Panc1 (cell line): Measurements from ENCODE around the gene HTATSF1. TPM values are rescaled to one million over a fixed set of nuclear protein-coding genes. Genes with fewer than 3 reads are reported as not detected.

Source experiments
- ATAC-seq: fragments of 200-7000 bp; cut with Tn5 transposase; 2 replicates; pipeline ENCODE4 v1.9.1; 2020; ENCODE audit warnings: mild to moderate bottlenecking, moderate library complexity
- BruUV-seq: library from RNA; stranded (reverse); fragments of 400-500 nt; replicated peaks from 2 replicates; lab custom pipeline; 2021; lab: Mats Ljungman, UMichigan
- CTCF ChIA-PET: fragments of 300-600 bp; sonication (Branson Sonifier 250); formaldehyde crosslinking; loops from one replicate; lab custom pipeline; 2022; ENCODE audit warnings: antibody characterized with exemption; lab: Charles Lee
- POLR2A ChIA-PET: fragments of 300-600 bp; sonication (Branson Sonifier 250); formaldehyde crosslinking; loops from one replicate; lab custom pipeline; 2022; ENCODE audit warnings: antibody characterized with exemption; lab: Charles Lee
- DNase-seq: peaks from one replicate; pipeline ENCODE4 v3.0.0-alpha.2; 2010; ENCODE audit warnings: low read depth, low spot score
- H3K27ac ChIP-seq: 2 replicates; pipeline ENCODE4 v1.5.1; 2011; ENCODE audit warnings: mild to moderate bottlenecking, low read length, inconsistent platforms
- H3K27me3 ChIP-seq: fragments of 200-500 bp; sonication (Bioruptor generic); 2 replicates; pipeline ENCODE4 v1.6.0; 2014; ENCODE audit warnings: low read length, inconsistent platforms; ENCODE audit not compliant: control insufficient read depth, insufficient read depth
- H3K36me3 ChIP-seq: fragments of 200-500 bp; sonication (Bioruptor generic); 2 replicates; pipeline ENCODE4 v1.5.1; 2014; ENCODE audit warnings: inconsistent platforms, mild to moderate bottlenecking, low read length, moderate library complexity; ENCODE audit not compliant: control insufficient read depth, insufficient read depth
- H3K4me1 ChIP-seq: 2 replicates; pipeline ENCODE4 v1.5.1; 2011; ENCODE audit warnings: inconsistent platforms, mild to moderate bottlenecking, low read length, moderate library complexity; ENCODE audit not compliant: control insufficient read depth, insufficient read depth
- H3K4me3 ChIP-seq, 2 experiments: 2 replicates each; pipeline ENCODE4 v1.5.1; 2011 to 2012; ENCODE audit warnings: low read depth in 2 of 2, low read length in 2 of 2, mild to moderate bottlenecking in 2 of 2, inconsistent platforms in 1 of 2, moderate library complexity in 1 of 2
- H3K9me3 ChIP-seq: fragments of 200-500 bp; sonication (Bioruptor generic); 2 replicates; pipeline ENCODE4 v1.5.1; 2014; ENCODE audit warnings: low read depth, mild to moderate bottlenecking, inconsistent platforms, low read length, moderate library complexity; ENCODE audit not compliant: control insufficient read depth, insufficient read depth
- CTCF ChIP-seq: fragments of 450-650 bp; IDR thresholded peaks from 2 replicates; pipeline ENCODE4 v1.5.1; 2017; ENCODE audit warnings: mild to moderate bottlenecking
- POLR2AphosphoS5 ChIP-seq: IDR thresholded peaks from 2 replicates; pipeline ENCODE4 v1.6.1; 2012; ENCODE audit warnings: mild to moderate bottlenecking, low read depth, low read length, moderate library complexity
- REST ChIP-seq, 2 experiments: IDR thresholded peaks; 2 replicates each; pipeline ENCODE4 v1.6.1; 2011 to 2012; ENCODE audit warnings: low read depth in 2 of 2, control low read depth in 1 of 2, low read length in 1 of 2, mild to moderate bottlenecking in 1 of 2, moderate library complexity in 1 of 2; ENCODE audit not compliant: insufficient read depth in 1 of 2
- SIN3A ChIP-seq: IDR thresholded peaks from 2 replicates; pipeline ENCODE4 v1.6.1; 2012; ENCODE audit warnings: low read depth, mild to moderate bottlenecking, low read length, moderate library complexity, borderline replicate concordance; ENCODE audit not compliant: insufficient read depth
- TCF7L2 ChIP-seq: IDR thresholded peaks from 2 replicates; pipeline ENCODE4 v1.6.1; 2011; ENCODE audit warnings: mild to moderate bottlenecking, low read depth, low read length, inconsistent platforms
- in situ Hi-C: cut with HindIII; loops from 2 replicates; pipeline ENCODE4 v1.10.0; 2016; ENCODE audit warnings: low sequenced_read_pairs, low pct_unique_long_range_greater_than_20kb
- intact Hi-C: fragments of 100-400 bp; cut with micrococcal nuclease; formaldehyde crosslinking; loops from one replicate; pipeline ENCODE4 v1.10.0; 2022; ENCODE audit not compliant: unreplicated experiment
- total RNA-seq: library from RNA; stranded (reverse); gene quantifications from one replicate; pipeline ENCODE4 v1.2.1, GENCODE V29; 2021; ENCODE audit not compliant: unreplicated experiment

Gene HTATSF1
- total RNA-seq, 1 experiment from 2014 or later = 76.0 TPM

GRCh38 chrX:136549226-136549625 lies 51.8 kb downstream of the HTATSF1 start:
- CTCF ChIA-PET = no interaction called here
- H3K36me3 ChIP-seq = no peaks in the 10 kb centered on the region
- H3K27ac ChIP-seq = no peak overlapping the region
- H3K9me3 ChIP-seq = no peaks in the 10 kb centered on the region
- TF ChIP-seq CTCF = no peak
- in situ Hi-C loops (no loop called here), intact Hi-C loops (no loop called here)
- H3K4me1 ChIP-seq = no peaks in the 10 kb centered on the region
- H3K27me3 ChIP-seq = 0 out of 2 replicates have a peak, but pooled peaks cover 2% of the 10 kb centered on the region
- POLR2A ChIA-PET = no interaction called here
- H3K4me3 ChIP-seq = no peak overlapping the region
- no TSS peak for BruUV-seq
- DNase-seq (no peak), ATAC-seq (no peak)

GRCh38 chrX:136551410-136551809 lies 54.0 kb downstream of the HTATSF1 start:
- in situ Hi-C loops = no loop called here
- no peaks in the 10 kb centered on the region for H3K9me3 ChIP-seq
- CTCF ChIA-PET = no interaction called here
- DNase-seq (no peak), ATAC-seq (no peak)
- POLR2A ChIA-PET = no interaction called here
- H3K36me3 ChIP-seq = no peaks in the 10 kb centered on the region
- no peaks in the 10 kb centered on the region for H3K4me1 ChIP-seq
- no TSS peak for BruUV-seq
- intact Hi-C loops = no loop called here
- 0 out of 2 replicates have a peak, but pooled peaks cover 2% of the 10 kb centered on the region for H3K27me3 ChIP-seq
- TF ChIP-seq REST (IDR thresholded peaks at IDR 0.05; ENCODE audit: insufficient read depth in 1 of 2, low read depth in 2 of 2, low read length in 1 of 2) = no peak
- H3K4me3 ChIP-seq = no peak overlapping the region
- no peak overlapping the region for H3K27ac ChIP-seq

- in situ Hi-C loops = no loop called here
Observed at GRCh38 chrX:136555694-136556093, 58.3 kb downstream of the HTATSF1 start.

More at GRCh38 chrX:136555694-136556093, 58.3 kb downstream of the HTATSF1 start:
- no peak for ATAC-seq
- intact Hi-C loops = no loop called here
- POLR2A ChIA-PET = no interaction called here
- no peaks in the 10 kb centered on the region for H3K4me1 ChIP-seq
- DNase-seq = no peak
- H3K9me3 ChIP-seq = no peaks in the 10 kb centered on the region
- BruUV-seq = no TSS peak
- H3K27ac ChIP-seq = no peak overlapping the region
- TF ChIP-seq CTCF (no peak), SIN3A (no peak), REST (IDR thresholded peaks at IDR 0.05; ENCODE audit: insufficient read depth in 1 of 2, low read depth in 2 of 2, low read length in 1 of 2) (no peak), POLR2AphosphoS5 (no peak), TCF7L2 (no peak)
- H3K27me3 ChIP-seq = 0 out of 2 replicates have a peak, but pooled peaks cover 2% of the 10 kb centered on the region
- CTCF ChIA-PET = no interaction called here
- no peak overlapping the region for H3K4me3 ChIP-seq
- no peaks in the 10 kb centered on the region for H3K36me3 ChIP-seq
